Non-pigmented ciliary epithelial cell (primary cell): ENCODE results near the gene C1orf198.

ENCODE experiments used
- DNase-seq: peaks from one replicate; pipeline ENCODE4 v3.0.0-alpha.2; 2010; ENCODE audit warnings: low read depth

Gene C1orf198

DNA sequence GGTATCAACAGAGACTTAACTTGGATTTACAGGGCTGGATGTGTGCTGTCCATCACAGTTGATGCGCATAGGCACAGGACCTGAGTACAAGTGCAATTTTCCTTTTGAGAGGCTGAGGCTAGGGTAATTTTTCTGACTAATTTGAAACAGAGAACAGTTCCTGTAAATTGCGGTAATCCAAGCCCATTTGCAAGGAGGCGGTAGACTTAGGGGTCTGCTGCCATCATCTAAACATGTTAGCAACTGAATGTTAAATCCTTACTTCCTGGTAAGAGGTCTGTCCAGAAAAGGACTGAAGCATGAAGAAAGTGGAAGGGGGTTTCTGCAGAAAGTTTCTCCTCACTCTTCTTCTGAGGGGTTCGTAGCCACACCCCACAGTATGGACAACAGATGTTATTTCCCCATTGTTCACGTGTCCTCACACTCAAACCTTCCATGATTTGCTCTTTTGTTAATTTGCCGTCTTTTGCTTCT is 23.7 kb upstream of the C1orf198 start:
- DNase-seq = no peak

GRCh38 chr1:230891413-230891812 is 23.1 kb upstream of the C1orf198 start:
- DNase-seq = no peak

- DNase-seq = no peak
Observed at GRCh38 chr1:230884646-230885045, 16.3 kb upstream of the C1orf198 start.

- no peak for DNase-seq
Observed at GRCh38 chr1:230883967-230884366, 15.6 kb upstream of the C1orf198 start.

DNA sequence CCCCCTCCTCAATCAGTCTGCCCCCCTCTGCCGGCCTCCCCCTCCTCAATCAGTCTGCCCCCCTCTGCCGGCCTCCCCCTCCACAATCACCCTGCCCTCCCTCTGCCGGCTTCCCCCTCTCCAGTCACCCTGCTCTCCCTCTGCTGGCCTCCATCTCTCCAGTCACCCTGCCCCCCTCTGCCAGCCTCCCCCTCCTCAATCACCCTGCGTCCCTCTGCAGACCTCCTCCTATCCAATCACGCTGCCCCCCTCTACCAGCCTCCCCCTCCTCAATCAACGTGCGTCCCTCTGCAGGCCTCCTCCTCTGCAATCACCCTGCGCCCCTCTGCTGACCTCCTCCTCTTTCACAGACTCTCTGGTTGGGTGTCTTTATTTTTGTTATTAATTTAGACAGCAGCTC is 11.5 kb upstream of the C1orf198 start:
- DNase-seq = no peak

DNA sequence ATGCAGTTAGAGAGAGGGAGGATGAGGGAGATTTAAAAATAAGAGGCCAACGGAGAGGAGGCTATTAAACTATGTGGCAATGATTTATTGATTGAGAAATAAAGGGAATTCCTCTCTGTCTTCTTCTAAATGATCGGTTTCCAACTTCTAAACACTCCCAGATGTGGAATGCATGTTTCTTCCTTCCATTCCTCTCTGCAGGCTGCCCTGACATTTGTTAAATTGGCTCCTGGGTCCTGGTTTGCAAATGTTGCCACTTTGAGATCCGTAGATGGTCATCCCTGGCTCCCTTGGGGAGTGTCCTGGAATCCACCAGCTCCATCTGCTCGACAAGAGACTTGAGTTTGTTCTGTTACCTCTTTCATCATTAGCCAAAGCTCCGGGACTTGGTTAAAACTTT is 10.3 kb upstream of the C1orf198 start:
- no peak for DNase-seq

DNA sequence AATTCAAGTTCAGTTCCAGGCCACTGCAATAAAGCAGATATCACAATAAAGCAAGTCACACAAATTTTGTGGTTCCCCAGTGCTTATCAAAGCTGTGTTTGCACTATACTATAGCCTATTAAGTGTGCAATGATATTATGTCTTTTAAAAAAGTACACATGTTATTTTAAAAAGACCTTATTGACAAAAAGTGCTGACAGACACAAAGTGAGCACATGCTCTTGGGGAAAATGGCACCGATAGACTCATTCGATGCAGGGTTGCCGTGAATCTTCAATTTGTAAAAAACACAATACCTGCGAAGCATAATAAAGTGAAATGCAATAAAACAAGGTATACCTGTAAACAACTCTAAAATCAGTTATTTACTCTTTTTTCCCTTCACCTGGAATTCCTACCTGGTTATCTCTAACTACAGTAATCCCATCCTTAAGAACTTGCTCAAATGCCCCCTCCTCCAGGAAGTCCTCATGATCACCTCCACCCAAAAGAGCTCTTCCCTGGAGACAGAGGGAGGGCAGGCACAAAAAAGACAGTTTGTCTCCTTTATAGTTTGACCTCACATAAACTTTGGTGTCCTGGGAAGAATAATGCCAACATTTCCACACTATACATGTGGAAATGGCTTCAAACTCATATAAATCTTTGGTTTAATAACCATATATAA is 9.7 kb upstream of the C1orf198 start:
- DNase-seq = no peak

DNA sequence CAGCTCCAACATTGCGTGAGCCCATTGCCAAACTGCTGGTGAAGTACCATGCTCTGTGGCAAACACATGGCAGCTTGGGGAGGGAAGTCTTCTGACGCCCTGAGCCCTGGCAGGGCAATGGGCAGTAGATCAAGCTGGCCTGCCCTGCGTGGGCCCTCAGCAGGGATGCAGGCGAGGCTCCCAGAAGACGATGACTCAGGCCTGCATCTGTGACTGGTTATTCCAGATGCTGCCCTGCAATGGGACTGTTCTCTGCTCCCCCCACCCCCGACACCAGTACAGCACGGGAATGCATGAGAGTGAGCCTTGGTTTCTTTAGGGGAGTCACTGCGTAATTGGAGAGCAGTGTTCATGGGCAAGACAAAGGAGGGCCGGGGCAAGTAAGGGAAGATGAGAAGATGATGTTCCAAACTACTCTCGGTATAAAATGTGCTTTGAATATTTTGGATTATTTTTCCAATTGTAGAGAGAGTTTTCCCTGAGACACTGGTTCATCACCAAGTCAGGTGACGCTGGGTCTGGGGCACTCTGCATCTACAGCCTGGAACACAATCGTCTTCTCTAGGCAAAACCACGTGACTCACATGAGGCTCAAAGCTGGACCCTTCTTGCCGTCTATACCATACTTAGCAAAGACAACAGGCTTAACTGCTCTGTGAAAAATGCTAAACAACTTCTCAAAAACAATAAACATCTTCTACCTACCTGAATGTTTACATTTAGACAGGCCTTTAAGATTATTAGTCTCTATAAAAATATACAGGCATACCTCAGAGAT is 9.0 kb upstream of the C1orf198 start:
- no peak for DNase-seq

DNA sequence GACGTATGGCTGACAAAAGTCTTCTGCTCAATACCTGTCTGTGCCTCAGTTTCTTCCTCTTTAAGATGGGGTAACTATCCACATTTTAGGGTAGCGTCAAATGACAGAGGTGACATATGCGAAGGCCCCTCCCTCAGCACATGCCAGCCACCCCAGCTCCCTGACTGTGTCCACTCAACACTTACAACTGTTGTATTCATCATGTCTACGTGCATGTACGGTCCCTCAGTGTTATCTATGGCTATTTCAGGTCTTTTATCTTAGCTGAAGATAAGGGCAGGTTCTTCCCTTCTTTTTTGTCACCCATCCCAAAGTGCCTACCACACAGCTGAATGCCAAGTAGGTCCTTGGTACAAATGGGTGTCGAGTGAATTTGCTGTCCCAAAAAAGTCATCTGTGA is 8.3 kb upstream of the C1orf198 start:
- no peak for DNase-seq

- no peak for DNase-seq
Observed at GRCh38 chr1:230875370-230875769, 7.0 kb upstream of the C1orf198 start.

DNA sequence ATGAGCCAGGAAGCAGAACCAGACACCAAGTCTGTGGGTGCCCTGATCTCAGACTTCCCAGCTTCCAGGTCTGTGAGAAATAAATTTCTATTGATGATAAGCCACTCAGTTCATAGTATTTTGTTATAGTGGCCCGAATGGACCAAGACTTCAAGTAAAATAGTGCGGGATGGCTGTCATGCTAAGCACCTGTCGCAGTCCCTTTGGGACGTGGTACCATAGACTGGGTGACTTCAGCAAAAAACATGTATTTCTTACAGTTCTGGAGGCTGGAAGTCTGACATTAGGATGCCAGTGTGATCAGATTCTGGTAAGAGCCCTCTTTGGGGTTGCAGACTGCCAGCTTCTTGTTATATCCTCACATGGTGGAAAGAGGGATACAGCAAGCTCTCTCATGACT is 2.6 kb upstream of the C1orf198 start:
- DNase-seq = no peak

DNA sequence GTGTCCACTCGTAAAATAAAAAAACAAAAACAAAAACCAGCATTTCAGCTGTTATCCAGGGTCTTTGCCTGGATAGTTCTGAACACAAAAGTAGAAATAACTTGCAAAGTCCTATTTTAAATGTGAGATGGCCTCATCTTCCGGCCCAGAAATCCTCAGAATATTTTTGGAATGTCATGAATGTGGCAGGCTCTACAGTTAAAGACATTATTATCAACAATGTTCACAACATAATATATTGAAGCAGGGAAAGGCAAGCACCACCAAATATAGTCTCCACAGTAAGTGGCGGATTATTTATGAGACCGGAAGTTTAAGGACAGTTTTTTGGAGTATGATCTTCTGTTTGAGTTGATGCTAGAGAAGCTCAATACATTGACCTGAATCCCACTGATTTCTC is 1.2 kb upstream of the C1orf198 start:
- no peak for DNase-seq

DNA sequence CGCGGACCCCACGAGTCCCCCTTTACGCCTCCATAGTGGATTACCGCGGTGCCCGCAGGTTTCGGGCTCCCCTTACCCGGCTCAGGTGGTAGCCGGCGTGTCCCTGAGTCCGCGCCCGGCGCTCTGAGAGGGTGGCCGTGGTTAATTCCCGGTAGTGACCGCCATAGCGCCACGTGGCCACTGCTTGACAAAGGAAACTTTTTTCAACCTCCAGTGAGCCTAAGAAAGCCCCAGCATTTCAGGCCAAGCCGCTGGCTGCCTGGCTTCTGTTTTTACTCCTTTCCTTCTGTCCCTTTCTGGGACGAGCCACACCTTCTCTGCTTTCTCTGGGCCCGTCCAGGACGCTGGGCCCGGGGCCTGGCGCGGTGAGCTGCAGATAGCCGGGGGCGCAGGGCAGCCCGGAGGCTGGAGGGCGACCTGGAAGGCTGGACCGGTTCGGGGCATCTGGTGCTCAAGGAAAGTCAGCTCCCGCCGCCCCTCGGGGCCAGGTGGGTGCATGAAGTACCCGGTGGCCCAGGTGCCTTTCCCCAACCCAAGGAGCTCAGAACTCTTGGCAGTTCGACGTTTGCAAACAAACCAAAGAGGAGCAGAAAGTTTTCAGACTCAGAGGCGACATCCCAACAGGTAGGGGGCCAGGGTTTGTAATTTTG is 540 bp upstream of the C1orf198 start:
- DNase-seq = no peak

DNA sequence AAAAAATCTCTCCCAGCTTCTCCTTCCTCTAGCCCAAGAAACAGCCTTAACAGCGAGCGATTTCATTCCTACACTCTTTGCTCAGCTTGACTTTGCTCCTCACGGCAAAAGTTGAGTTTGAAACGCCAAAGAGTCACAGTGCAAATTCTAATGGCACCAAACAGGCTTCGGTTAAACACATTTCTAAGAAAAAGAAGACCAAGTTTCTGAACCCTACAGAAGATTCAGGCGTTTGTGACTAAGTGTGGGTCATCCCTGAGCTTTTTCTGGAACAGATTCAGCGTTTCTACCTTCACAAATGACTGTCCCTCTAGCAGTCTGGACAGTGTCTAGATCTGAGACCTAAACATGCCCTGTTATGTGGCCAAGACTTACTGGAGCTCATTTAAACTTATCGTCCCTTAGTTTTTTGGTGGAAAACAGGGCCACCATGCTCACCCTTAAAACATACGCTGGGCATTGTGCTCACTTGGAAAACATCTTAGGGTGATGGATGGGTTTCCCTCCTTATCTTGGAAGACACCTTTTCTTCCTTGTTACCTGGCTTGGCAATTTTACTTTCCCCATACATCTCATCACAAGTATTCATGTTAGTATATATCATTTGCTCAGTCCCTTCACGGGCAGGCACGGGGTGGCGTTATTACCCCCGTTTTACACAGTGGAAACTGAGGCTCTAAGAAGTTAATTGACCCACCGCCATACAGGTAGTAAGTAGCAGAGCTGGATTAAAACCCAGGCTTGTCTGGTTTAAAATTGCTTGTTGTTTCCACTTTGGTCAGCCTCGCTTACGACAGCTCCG is 1.0 kb downstream of the C1orf198 start:
- DNase-seq = no peak

- no peak for DNase-seq
Observed at GRCh38 chr1:230866171-230867070, 1.9 kb downstream of the C1orf198 start.

- no peak for DNase-seq
Observed at GRCh38 chr1:230865062-230865817, 3.1 kb downstream of the C1orf198 start.

DNA sequence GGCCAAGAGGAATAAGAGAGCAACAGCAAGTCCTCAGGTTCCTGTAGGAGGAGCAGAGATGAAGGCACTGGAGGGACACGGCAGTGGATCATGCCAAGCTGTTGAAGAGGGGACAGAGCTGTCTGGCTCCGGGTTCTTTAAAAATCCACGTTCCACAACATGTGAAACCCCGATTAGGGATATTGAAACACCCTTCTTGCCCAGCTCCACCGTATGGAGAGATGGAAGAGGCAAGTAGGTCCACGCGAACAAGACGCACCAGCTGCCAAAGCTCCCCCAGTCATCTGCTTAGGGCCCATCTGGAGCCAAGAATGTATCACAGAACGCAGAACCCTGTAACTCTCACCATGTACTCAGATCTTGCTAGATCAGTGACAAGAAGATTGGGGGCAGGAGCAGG is 3.9 kb downstream of the C1orf198 start:
- DNase-seq = no peak

- DNase-seq = no peak
Observed at GRCh38 chr1:230863449-230863848, 4.9 kb downstream of the C1orf198 start.

DNA sequence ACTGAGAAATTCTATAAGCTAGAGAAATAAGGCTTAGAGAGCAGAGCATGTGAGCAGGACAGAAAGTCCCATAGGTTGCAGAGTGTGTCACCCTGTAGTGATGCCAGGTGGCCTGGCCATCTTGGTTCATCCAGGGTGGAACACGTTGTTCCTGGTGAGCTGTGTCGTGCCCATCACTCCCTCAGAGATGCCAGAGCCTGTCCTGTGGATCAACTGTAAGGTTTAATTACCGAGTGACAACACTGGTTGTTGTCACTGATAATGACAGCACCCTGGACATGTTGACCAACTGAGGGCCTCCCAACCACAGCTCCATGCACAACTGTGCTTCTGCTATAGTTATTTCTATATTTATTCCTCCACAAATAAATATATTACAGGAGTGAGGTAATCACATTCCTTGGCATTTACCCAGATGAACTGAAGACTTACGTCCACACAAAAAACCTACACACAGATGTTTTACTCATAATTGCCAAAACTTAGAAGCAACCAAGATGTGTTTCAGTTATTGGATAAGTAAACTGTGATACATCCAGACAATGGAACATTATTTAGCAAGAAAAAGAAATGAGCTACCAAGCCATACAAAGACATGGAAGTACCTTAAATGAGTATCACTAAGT is 6.2 kb downstream of the C1orf198 start:
- peak; percentile 81 for DNase-seq

- DNase-seq = no peak
Observed at GRCh38 chr1:230861489-230861888, 6.8 kb downstream of the C1orf198 start.
